ENCODE results near the gene PTPRT. TPM values are rescaled to one million over a fixed set of nuclear protein-coding genes. Genes with fewer than 3 reads are reported as not detected.

Gene PTPRT
- total RNA-seq, 1 donor from 2014 or later: not detected

DNA sequence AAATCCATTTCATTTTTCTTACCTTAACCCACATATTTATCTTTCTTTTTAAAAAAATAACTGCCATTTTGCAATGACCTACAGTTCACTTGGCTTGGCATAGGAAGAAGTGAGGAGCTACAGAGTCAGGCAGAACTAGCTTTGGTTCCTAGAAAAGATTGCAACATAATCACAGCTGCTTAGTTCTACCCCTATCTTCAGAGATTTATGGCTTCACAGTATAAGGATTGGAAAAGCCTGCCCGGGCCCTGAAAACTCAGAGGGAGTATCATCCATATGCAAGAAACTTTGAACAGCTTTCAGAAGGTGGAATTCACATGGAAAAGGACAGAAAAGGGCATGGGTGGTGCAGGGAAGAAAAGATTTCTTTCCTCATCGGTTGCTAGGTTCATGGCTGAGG lies 797.3 kb downstream of the PTPRT start:
- no peaks in the 10 kb centered on the region for H3K4me1 Mint-ChIP-seq (ENCODE audit: unreplicated experiment)
- peaks cover 33% of the 10 kb centered on the region for H3K9me3 Mint-ChIP-seq (ENCODE audit: unreplicated experiment)
- no peak for DNase-seq (ENCODE audit: extremely low spot score, unreplicated experiment)
- TF ChIP-seq, protein P1, sequence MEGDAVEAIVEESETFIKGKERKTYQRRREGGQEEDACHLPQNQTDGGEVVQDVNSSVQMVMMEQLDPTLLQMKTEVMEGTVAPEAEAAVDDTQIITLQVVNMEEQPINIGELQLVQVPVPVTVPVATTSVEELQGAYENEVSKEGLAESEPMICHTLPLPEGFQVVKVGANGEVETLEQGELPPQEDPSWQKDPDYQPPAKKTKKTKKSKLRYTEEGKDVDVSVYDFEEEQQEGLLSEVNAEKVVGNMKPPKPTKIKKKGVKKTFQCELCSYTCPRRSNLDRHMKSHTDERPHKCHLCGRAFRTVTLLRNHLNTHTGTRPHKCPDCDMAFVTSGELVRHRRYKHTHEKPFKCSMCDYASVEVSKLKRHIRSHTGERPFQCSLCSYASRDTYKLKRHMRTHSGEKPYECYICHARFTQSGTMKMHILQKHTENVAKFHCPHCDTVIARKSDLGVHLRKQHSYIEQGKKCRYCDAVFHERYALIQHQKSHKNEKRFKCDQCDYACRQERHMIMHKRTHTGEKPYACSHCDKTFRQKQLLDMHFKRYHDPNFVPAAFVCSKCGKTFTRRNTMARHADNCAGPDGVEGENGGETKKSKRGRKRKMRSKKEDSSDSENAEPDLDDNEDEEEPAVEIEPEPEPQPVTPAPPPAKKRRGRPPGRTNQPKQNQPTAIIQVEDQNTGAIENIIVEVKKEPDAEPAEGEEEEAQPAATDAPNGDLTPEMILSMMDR (IDR thresholded peaks at IDR 0.05): no peak
- H3K27ac Mint-ChIP-seq (ENCODE audit: unreplicated experiment): no peak overlapping the region
- no peaks in the 10 kb centered on the region for H3K36me3 Mint-ChIP-seq (ENCODE audit: unreplicated experiment)
- H3K4me3 Mint-ChIP-seq (ENCODE audit: unreplicated experiment): no peak overlapping the region
- H3K27me3 Mint-ChIP-seq (ENCODE audit: unreplicated experiment): no peaks in the 10 kb centered on the region

DNA sequence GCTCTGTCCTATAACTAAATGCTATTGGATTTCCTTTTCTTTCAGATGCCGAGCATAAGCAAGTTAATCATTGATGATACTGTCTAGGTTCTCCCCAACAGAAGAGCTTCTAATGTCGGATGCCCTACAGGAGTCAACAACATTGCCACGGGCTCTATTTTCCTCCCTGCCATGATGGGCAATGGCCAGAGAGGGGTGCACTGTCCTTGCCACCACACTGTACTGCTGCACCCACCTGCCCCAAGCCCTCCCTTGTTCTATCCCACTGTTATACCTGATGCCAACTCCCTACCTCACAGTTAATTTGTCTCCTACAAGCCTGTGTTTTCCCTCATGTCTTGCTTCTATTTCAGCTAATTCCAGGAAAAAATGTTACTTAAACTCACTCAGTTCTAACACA lies 797.9 kb downstream of the PTPRT start:
- Mint-ChIP-seq H3K36me3 (ENCODE audit: unreplicated experiment) (no peaks in the 10 kb centered on the region), H3K9me3 (ENCODE audit: unreplicated experiment) (peaks cover 31% of the 10 kb centered on the region), H3K4me3 (ENCODE audit: unreplicated experiment) (no peak overlapping the region), H3K27me3 (ENCODE audit: unreplicated experiment) (no peaks in the 10 kb centered on the region), H3K27ac (ENCODE audit: unreplicated experiment) (no peak overlapping the region), H3K4me1 (ENCODE audit: unreplicated experiment) (no peaks in the 10 kb centered on the region)
- TF ChIP-seq, protein P1 (IDR thresholded peaks at IDR 0.05): no peak
- no peak for DNase-seq (ENCODE audit: extremely low spot score, unreplicated experiment)

DNA sequence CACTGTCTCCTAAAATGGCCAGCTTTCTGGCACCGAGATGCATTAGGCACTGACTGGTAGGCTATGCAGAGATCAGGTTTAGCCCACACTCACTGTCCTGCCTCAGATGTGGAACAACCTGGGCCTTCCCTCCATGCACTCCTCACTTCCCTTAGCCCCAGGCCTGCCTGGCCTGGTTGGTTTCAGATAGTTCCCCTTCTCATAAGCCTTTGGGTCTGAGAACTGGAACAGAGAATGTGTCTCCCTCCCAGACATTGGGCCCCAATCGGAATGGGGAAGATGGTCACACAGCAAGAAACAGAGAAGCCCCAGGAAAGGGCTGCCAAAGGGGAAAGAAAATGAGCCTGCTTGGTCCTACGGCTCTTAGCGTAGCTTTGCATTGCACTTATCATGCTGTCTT lies 809.4 kb downstream of the PTPRT start:
- H3K4me3 Mint-ChIP-seq (ENCODE audit: unreplicated experiment): no peak overlapping the region
- no peaks in the 10 kb centered on the region for H3K27me3 Mint-ChIP-seq (ENCODE audit: unreplicated experiment)
- H3K4me1 Mint-ChIP-seq (ENCODE audit: unreplicated experiment): no peaks in the 10 kb centered on the region
- DNase-seq (ENCODE audit: extremely low spot score, unreplicated experiment): no peak
- no peaks in the 10 kb centered on the region for H3K36me3 Mint-ChIP-seq (ENCODE audit: unreplicated experiment)
- no peak overlapping the region for H3K27ac Mint-ChIP-seq (ENCODE audit: unreplicated experiment)
- peaks cover 32% of the 10 kb centered on the region for H3K9me3 Mint-ChIP-seq (ENCODE audit: unreplicated experiment)
- TF ChIP-seq, protein P1 (IDR thresholded peaks at IDR 0.05): no peak

DNA sequence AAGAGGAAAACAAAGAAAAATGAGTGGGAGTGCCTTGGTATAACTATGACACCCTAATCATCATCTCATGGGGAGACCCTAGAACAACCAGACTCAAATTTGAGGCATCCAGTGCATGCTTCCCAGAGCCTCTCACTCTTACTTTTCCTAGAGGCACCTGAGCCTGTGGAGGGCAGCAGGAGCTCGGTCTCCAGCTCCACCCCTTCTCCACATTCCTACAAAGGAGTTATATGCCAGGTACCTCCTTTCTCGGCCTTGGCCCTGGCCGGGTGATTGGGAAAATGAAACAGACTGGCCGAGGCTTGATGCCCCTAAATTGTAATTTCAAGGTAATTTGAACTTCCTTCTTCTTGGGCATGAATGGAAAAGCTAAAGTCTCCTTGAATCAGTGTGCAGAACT lies 810.3 kb downstream of the PTPRT start:
- Mint-ChIP-seq H3K27ac (ENCODE audit: unreplicated experiment) (no peak overlapping the region), H3K36me3 (ENCODE audit: unreplicated experiment) (no peaks in the 10 kb centered on the region), H3K4me3 (ENCODE audit: unreplicated experiment) (no peak overlapping the region), H3K4me1 (ENCODE audit: unreplicated experiment) (no peaks in the 10 kb centered on the region), H3K27me3 (ENCODE audit: unreplicated experiment) (no peaks in the 10 kb centered on the region), H3K9me3 (ENCODE audit: unreplicated experiment) (peaks cover 30% of the 10 kb centered on the region)
- no peak for DNase-seq (ENCODE audit: extremely low spot score, unreplicated experiment)
- TF ChIP-seq, protein P1 (IDR thresholded peaks at IDR 0.05): no peak

DNA sequence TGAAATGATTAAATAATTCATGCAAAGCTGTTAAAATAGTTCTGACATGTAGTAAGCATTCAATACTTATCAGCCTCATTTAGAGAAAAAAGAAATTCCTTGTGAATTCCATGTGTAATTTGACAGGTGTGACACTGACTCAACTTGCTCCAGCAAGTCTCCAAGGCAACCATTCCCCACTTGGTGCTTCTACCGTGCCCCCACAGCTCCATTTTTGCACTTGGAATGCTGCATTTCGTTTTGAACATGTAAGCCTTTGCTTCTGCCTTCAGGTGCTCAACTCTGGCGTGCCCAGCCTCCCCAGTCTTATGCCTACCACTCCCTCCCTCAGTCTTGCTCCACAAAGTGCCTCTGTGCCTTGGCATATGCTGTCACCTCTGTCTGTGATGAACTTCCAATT lies 810.9 kb downstream of the PTPRT start:
- Mint-ChIP-seq H3K27ac (ENCODE audit: unreplicated experiment) (no peak overlapping the region), H3K4me1 (ENCODE audit: unreplicated experiment) (no peaks in the 10 kb centered on the region), H3K27me3 (ENCODE audit: unreplicated experiment) (no peaks in the 10 kb centered on the region), H3K4me3 (ENCODE audit: unreplicated experiment) (no peak overlapping the region), H3K36me3 (ENCODE audit: unreplicated experiment) (no peaks in the 10 kb centered on the region), H3K9me3 (ENCODE audit: unreplicated experiment) (peaks cover 32% of the 10 kb centered on the region)
- TF ChIP-seq, protein P1 (IDR thresholded peaks at IDR 0.05): no peak
- no peak for DNase-seq (ENCODE audit: extremely low spot score, unreplicated experiment)
